Fibroblast of skin of left biceps (primary cell): ENCODE results near the gene KCNQ5.

ENCODE experiments used
- DNase-seq, 2 experiments: peaks; one replicate each; pipeline ENCODE4 v3.0.0-alpha.2; 2013; ENCODE audit warnings: low read depth in 2 of 2

Gene KCNQ5

GRCh38 chr6:73242001-73242400 is 620.1 kb downstream of the KCNQ5 start:
- no peak for DNase-seq
